ENCODE data around the gene NBAS. TPM values are rescaled to one million over a fixed set of nuclear protein-coding genes. Genes with fewer than 3 reads are reported as not detected.
"Not testable (repeated sequence)": the region's sequence is repeated elsewhere in the genome, so short reads cannot be mapped to it uniquely, and the experiment has no call there.

The NBAS gene
- total RNA-seq, 1 donor from 2014 or later = 126 TPM

DNA sequence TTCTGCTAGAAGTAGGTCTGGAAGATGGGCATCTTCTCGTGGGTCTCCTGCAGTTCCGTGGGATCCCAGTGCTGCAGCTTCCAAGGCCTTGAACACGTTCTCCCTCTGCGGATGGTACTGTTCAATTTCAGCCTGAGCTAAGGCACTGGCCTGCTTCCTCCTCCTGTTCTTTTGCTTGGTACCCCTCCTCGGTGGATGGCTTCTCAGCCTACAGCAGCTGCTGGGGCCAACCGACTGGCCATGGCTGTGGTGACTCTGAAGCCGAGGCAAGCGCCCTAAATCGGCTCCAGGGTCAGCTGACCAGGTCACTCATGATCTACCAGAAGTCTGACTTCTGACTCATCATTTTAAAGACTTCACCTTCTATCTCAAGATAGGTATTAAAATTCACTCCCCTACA lies 150.2 kb downstream of the NBAS start:
- Histone ChIP-seq H3K4me3 (ENCODE audit: low read length in 3 of 3) (no peak overlapping the region), H3K27ac (ENCODE audit: low read depth, low read length) (no peak overlapping the region), H3K9ac (ENCODE audit: low read depth in 1 of 3, low read length in 3 of 3) (no peak overlapping the region), H3K4me1 (ENCODE audit: control insufficient read depth in 3 of 3, insufficient read depth in 3 of 3, low read length in 3 of 3) (peaks cover 0 to 4% (median 3%) of the 10 kb centered on the region in 3 donors), H3K9me3 (ENCODE audit: control insufficient read depth in 3 of 3, low read length in 3 of 3) (no peaks in the 10 kb centered on the region), H3K27me3 (ENCODE audit: control insufficient read depth in 3 of 3, insufficient read depth in 3 of 3, low read length in 3 of 3) (no peaks in the 10 kb centered on the region), H3K36me3 (ENCODE audit: control insufficient read depth in 3 of 3, insufficient read depth in 3 of 3, low read length in 3 of 3) (peaks cover 4 to 8% (median 6%) of the 10 kb centered on the region in 3 donors)

DNA sequence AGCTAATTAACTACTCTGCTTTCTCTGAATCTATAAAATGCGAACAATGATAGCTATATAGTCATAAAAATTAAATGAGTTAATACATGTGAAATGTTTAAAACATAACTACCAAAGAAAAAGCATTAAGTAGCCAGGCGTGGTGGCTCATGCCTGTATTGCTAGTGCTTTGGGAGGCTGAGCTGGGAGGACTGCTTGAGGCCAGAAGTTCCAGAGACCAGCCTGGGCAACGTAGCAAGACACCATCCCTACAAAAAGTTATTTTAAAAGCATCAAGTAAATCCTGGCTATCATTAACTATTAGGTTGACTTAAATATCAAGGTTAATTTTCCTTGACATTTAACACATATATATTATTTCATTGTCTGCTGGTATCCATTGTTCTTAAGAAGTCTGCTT lies 152.4 kb downstream of the NBAS start:
- H3K27me3 ChIP-seq (ENCODE audit: control insufficient read depth in 3 of 3, insufficient read depth in 3 of 3, low read length in 3 of 3) = no peaks in the 10 kb centered on the region
- no peaks in the 10 kb centered on the region for H3K9me3 ChIP-seq (ENCODE audit: control insufficient read depth in 3 of 3, low read length in 3 of 3)
- H3K27ac ChIP-seq (ENCODE audit: low read depth, low read length) = no peak overlapping the region
- peaks cover 4 to 7% (median 6%) of the 10 kb centered on the region in 3 donors for H3K36me3 ChIP-seq (ENCODE audit: control insufficient read depth in 3 of 3, insufficient read depth in 3 of 3, low read length in 3 of 3)
- H3K4me1 ChIP-seq (ENCODE audit: control insufficient read depth in 3 of 3, insufficient read depth in 3 of 3, low read length in 3 of 3) = peaks cover 0 to 4% (median 3%) of the 10 kb centered on the region in 3 donors
- no peak overlapping the region for H3K4me3 ChIP-seq (ENCODE audit: low read length in 3 of 3)
- no peak overlapping the region for H3K9ac ChIP-seq (ENCODE audit: low read depth in 1 of 3, low read length in 3 of 3)

DNA sequence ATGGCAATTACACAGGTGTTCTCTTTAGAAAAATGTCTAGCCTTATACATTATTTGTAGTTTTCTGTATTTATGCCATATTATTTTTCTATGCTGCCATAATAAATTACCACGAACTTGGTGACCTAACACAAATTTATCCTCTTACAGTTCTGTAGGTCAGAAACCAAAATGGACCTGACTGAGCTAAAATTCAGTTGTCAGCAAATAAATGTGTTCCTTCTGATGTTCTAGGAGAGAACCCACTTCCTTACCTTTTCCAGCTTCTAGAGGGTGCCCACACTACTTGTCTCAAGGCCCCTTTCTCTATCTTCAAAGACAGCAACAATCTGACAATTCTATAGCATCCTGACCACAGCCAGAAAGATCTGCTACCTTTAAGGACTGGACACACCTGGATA lies 153.5 kb downstream of the NBAS start:
- Histone ChIP-seq H3K4me3 (ENCODE audit: low read length in 3 of 3) (no peak overlapping the region), H3K9ac (ENCODE audit: low read depth in 1 of 3, low read length in 3 of 3) (no peak overlapping the region), H3K36me3 (ENCODE audit: control insufficient read depth in 3 of 3, insufficient read depth in 3 of 3, low read length in 3 of 3) (peaks cover 0 to 4% (median 4%) of the 10 kb centered on the region in 3 donors), H3K9me3 (ENCODE audit: control insufficient read depth in 3 of 3, low read length in 3 of 3) (no peaks in the 10 kb centered on the region), H3K27me3 (ENCODE audit: control insufficient read depth in 3 of 3, insufficient read depth in 3 of 3, low read length in 3 of 3) (no peaks in the 10 kb centered on the region), H3K27ac (ENCODE audit: low read depth, low read length) (no peak overlapping the region), H3K4me1 (ENCODE audit: control insufficient read depth in 3 of 3, insufficient read depth in 3 of 3, low read length in 3 of 3) (peaks cover 0 to 4% (median 3%) of the 10 kb centered on the region in 3 donors)

DNA sequence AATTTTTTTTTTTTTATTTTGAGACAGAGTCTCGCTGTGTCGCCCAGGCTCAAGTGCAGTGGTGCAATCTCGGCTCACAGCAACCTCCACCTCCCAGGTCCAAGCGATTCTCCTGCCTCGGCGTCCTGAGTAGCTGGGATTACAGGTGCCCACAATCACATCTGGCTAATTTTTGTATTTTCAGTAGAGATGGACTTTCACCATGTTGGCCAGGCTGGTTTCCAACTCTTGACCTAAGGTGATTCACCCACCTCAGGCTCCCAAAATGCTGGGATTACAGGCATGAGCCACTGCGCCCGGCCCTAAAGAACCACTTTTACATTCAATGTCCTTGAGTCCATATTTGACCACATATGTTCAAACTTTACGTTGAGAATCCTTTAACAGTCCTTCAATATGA lies 156.6 kb downstream of the NBAS start:
- not testable (repeated sequence) for H3K27ac ChIP-seq (ENCODE audit: low read depth, low read length); H3K9me3 ChIP-seq (ENCODE audit: control insufficient read depth in 3 of 3, low read length in 3 of 3); H3K4me1 ChIP-seq (ENCODE audit: control insufficient read depth in 3 of 3, insufficient read depth in 3 of 3, low read length in 3 of 3); H3K4me3 ChIP-seq (ENCODE audit: low read length in 3 of 3); H3K9ac ChIP-seq (ENCODE audit: low read depth in 1 of 3, low read length in 3 of 3); H3K27me3 ChIP-seq (ENCODE audit: control insufficient read depth in 3 of 3, insufficient read depth in 3 of 3, low read length in 3 of 3); H3K36me3 ChIP-seq (ENCODE audit: control insufficient read depth in 3 of 3, insufficient read depth in 3 of 3, low read length in 3 of 3)

DNA sequence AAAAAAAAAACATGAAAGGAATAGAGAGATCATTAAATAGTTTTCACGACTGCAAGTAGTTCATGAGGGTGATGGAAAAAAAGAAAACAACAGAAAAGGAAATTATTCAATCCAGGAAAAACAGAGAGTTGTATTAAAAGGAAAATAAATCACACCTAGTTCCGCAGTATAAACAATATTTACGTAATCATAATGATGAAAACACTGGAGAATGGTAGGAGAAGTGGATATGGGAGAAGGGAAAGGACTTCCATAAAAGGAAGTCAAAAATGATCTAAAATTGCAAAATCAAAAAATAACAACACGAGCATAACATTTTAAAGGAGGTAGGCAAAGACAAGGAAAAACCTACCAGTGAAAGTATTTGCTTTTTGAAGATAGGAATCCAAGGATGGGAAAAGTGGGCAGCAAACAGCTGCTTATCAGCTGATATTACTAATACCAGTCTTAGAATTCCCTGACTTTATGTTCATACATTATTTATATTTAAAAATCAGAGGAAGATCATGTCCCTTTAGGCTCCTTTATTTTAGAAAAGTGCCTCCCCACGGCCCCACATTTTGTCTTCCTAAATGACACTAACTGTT lies 160.8 kb downstream of the NBAS start:
- peaks cover 0 to 9% (median 6%) of the 10 kb centered on the region in 3 donors for H3K36me3 ChIP-seq (ENCODE audit: control insufficient read depth in 3 of 3, insufficient read depth in 3 of 3, low read length in 3 of 3)
- no peak overlapping the region for H3K27ac ChIP-seq (ENCODE audit: low read depth, low read length)
- no peaks in the 10 kb centered on the region for H3K4me1 ChIP-seq (ENCODE audit: control insufficient read depth in 3 of 3, insufficient read depth in 3 of 3, low read length in 3 of 3)
- H3K9me3 ChIP-seq (ENCODE audit: control insufficient read depth in 3 of 3, low read length in 3 of 3) = no peaks in the 10 kb centered on the region
- no peaks in the 10 kb centered on the region for H3K27me3 ChIP-seq (ENCODE audit: control insufficient read depth in 3 of 3, insufficient read depth in 3 of 3, low read length in 3 of 3)
- H3K4me3 ChIP-seq (ENCODE audit: low read length in 3 of 3) = no peak overlapping the region
- no peak overlapping the region for H3K9ac ChIP-seq (ENCODE audit: low read depth in 1 of 3, low read length in 3 of 3)

DNA sequence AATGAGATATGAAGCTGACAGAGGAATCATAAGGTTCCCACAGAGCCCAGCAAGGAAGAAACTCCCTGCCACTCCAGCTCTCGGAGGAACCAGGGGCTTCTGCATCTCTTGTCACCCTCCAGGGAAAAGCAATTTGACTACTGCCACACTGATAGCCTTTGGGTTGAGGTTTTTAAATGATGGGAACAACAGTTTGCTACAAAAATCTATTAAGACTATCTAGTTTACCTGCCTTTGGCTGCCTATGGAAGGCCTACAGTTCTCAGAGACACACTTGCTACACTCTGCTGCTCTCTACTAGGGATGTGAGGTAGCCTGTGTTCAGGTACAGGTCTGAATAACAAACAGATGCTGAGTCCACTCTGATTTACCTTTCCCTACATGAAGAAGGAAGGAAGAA lies 161.9 kb downstream of the NBAS start:
- Histone ChIP-seq H3K9me3 (ENCODE audit: control insufficient read depth in 3 of 3, low read length in 3 of 3) (no peaks in the 10 kb centered on the region), H3K36me3 (ENCODE audit: control insufficient read depth in 3 of 3, insufficient read depth in 3 of 3, low read length in 3 of 3) (peaks cover 0 to 9% (median 6%) of the 10 kb centered on the region in 3 donors)

DNA sequence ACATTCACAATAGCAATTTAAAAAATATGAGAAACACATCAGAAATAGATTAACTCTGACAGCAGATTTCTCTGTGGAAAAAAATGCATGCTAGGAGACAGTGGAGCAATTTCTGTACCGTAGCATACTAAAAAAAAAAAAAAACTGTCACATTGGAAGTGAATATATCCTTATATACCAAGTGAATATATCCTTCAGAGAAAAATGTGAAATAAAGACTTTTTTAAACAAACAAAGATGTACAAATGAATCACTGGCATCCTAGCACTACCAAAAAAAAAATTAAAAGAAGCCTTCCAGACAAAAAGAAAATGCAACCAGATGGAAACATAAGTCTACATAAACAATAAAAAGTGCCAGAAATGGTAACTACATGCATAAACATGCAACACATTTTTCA lies 169.4 kb downstream of the NBAS start:
- peaks cover 0 to 9% (median 2%) of the 10 kb centered on the region in 3 donors for H3K36me3 ChIP-seq (ENCODE audit: control insufficient read depth in 3 of 3, insufficient read depth in 3 of 3, low read length in 3 of 3)

More for the DNA sequence above, 161.9 kb downstream of the NBAS start:
- no peaks in the 10 kb centered on the region for H3K27me3 ChIP-seq (ENCODE audit: control insufficient read depth in 3 of 3, insufficient read depth in 3 of 3, low read length in 3 of 3)
- no peak overlapping the region for H3K27ac ChIP-seq (ENCODE audit: low read depth, low read length)
- no peak overlapping the region for H3K9ac ChIP-seq (ENCODE audit: low read depth in 1 of 3, low read length in 3 of 3)
- no peaks in the 10 kb centered on the region for H3K4me1 ChIP-seq (ENCODE audit: control insufficient read depth in 3 of 3, insufficient read depth in 3 of 3, low read length in 3 of 3)
- no peak overlapping the region for H3K4me3 ChIP-seq (ENCODE audit: low read length in 3 of 3)

DNA sequence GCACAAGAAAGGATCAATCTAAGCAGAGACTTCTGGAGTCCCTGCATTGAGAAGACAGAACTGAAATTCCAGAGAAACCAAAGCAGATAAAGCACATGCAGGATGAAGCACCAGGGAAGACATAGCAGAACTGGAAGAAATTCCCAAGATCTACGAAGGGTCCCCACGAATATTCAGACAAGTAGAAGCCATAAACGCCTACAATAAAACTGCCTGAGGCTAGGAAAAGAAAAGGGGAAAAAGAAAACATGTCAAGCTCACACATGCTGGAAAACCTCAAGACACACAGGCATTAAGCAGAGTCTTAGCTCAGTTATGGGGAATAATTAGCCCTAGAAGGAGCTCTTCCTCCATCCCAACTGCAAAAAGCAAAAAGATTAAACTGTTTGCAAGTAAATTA lies 171.2 kb downstream of the NBAS start:
- Histone ChIP-seq H3K4me1 (ENCODE audit: control insufficient read depth in 3 of 3, insufficient read depth in 3 of 3, low read length in 3 of 3) (no peaks in the 10 kb centered on the region), H3K27ac (ENCODE audit: low read depth, low read length) (no peak overlapping the region), H3K9me3 (ENCODE audit: control insufficient read depth in 3 of 3, low read length in 3 of 3) (no peaks in the 10 kb centered on the region), H3K9ac (ENCODE audit: low read depth in 1 of 3, low read length in 3 of 3) (no peak overlapping the region), H3K27me3 (ENCODE audit: control insufficient read depth in 3 of 3, insufficient read depth in 3 of 3, low read length in 3 of 3) (no peaks in the 10 kb centered on the region), H3K4me3 (ENCODE audit: low read length in 3 of 3) (no peak overlapping the region), H3K36me3 (ENCODE audit: control insufficient read depth in 3 of 3, insufficient read depth in 3 of 3, low read length in 3 of 3) (peaks cover 0 to 5% (median 2%) of the 10 kb centered on the region in 3 donors)

More for the DNA sequence above, 169.4 kb downstream of the NBAS start:
- Histone ChIP-seq H3K4me3 (ENCODE audit: low read length in 3 of 3) (no peak overlapping the region), H3K9ac (ENCODE audit: low read depth in 1 of 3, low read length in 3 of 3) (no peak overlapping the region), H3K27ac (ENCODE audit: low read depth, low read length) (no peak overlapping the region), H3K9me3 (ENCODE audit: control insufficient read depth in 3 of 3, low read length in 3 of 3) (no peaks in the 10 kb centered on the region), H3K4me1 (ENCODE audit: control insufficient read depth in 3 of 3, insufficient read depth in 3 of 3, low read length in 3 of 3) (no peaks in the 10 kb centered on the region), H3K27me3 (ENCODE audit: control insufficient read depth in 3 of 3, insufficient read depth in 3 of 3, low read length in 3 of 3) (no peaks in the 10 kb centered on the region)

DNA sequence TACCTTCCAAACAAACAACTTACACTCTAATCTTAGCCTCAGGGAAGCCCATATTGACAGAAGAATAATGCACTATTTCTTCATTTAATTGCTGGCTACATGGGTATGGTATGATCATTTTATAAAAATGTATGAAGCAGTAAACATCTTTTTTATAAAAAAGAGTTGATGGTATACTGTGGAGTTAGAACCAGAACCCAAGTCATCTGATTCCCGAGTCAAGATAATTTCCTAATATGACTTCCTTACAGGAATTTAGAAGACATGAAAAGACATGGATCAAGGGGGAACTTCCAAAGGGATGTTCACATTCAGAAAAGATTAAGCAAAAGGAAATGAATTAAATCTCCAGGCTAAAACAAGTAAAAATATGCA lies 171.8 kb downstream of the NBAS start:
- peaks cover 0 to 5% (median 2%) of the 10 kb centered on the region in 3 donors for H3K36me3 ChIP-seq (ENCODE audit: control insufficient read depth in 3 of 3, insufficient read depth in 3 of 3, low read length in 3 of 3)
- no peak overlapping the region for H3K9ac ChIP-seq (ENCODE audit: low read depth in 1 of 3, low read length in 3 of 3)
- H3K9me3 ChIP-seq (ENCODE audit: control insufficient read depth in 3 of 3, low read length in 3 of 3) = no peaks in the 10 kb centered on the region
- H3K27ac ChIP-seq (ENCODE audit: low read depth, low read length) = no peak overlapping the region
- no peak overlapping the region for H3K4me3 ChIP-seq (ENCODE audit: low read length in 3 of 3)
- H3K4me1 ChIP-seq (ENCODE audit: control insufficient read depth in 3 of 3, insufficient read depth in 3 of 3, low read length in 3 of 3) = no peaks in the 10 kb centered on the region
- no peaks in the 10 kb centered on the region for H3K27me3 ChIP-seq (ENCODE audit: control insufficient read depth in 3 of 3, insufficient read depth in 3 of 3, low read length in 3 of 3)

DNA sequence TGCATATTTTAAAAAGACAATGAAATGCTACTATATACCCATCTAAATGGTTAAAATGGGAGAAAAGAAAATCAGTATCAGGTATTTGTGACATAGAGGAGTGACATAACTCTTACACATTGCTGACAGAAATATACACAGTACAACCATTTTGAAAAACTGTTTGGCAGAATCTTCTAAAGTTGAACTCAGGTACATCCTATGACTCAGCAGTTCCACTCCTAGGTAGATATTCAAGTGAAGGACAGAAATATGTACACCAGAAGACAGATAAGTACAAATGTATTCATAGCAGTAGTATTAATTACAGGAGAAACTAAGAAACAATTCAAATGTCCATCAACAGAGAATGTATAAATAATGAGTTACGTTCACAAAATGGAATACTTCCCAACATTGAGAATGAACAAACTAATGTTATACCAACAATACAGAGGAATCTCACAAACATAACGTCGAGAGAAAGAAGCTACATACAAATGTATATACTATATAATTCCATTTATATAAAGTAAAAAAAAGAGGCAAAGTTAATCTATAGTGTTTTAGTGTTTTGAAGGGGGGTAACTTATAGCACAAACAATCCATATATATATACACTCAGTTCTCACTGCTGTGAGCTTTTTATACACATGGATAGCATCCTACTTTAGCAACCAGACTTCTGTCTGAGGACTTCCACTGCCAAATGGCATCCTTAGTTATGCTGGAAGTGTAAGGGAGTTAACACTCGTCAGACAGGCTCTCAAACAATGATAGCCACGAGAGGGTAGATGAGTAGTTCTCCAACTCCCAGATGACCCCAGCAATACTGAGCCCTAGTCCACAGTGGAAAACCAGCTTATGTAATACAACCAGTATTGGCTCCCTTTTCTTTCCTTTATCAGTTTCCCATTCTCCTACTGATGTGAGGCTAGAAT lies 172.5 kb downstream of the NBAS start:
- Histone ChIP-seq H3K27ac (ENCODE audit: low read depth, low read length) (no peak overlapping the region), H3K9ac (ENCODE audit: low read depth in 1 of 3, low read length in 3 of 3) (no peak overlapping the region), H3K4me3 (ENCODE audit: low read length in 3 of 3) (no peak overlapping the region), H3K27me3 (ENCODE audit: control insufficient read depth in 3 of 3, insufficient read depth in 3 of 3, low read length in 3 of 3) (no peaks in the 10 kb centered on the region), H3K4me1 (ENCODE audit: control insufficient read depth in 3 of 3, insufficient read depth in 3 of 3, low read length in 3 of 3) (no peaks in the 10 kb centered on the region), H3K9me3 (ENCODE audit: control insufficient read depth in 3 of 3, low read length in 3 of 3) (no peaks in the 10 kb centered on the region), H3K36me3 (ENCODE audit: control insufficient read depth in 3 of 3, insufficient read depth in 3 of 3, low read length in 3 of 3) (peaks cover 0 to 6% (median 2%) of the 10 kb centered on the region in 3 donors)

All from skeletal muscle tissue (tissue), 4 donors.